DOHH2 (cell line): ENCODE results near the gene ADGRG1.
"Not testable (repeated sequence)": the region's sequence is repeated elsewhere in the genome, so short reads cannot be mapped to it uniquely, and the experiment has no call there.

Experiments
- H3F3A ChIP-seq: fragments of 200-600 bp; sonication (generic), shearing (Covaris generic); 2 replicates; pipeline ENCODE4 v1.6.0; 2016; ENCODE audit warnings: antibody characterized with exemption, mild to moderate bottlenecking; ENCODE audit not compliant: control insufficient read depth, insufficient read depth
- H3K27ac ChIP-seq: fragments of 200-600 bp; sonication (generic); 2 replicates; pipeline ENCODE4 v1.5.1; 2014; ENCODE audit warnings: low read depth, mild to moderate bottlenecking, low read length, moderate library complexity
- H3K27me3 ChIP-seq: fragments of 200-600 bp; sonication (generic); 2 replicates; pipeline ENCODE4 v1.6.1; 2014; ENCODE audit warnings: mild to moderate bottlenecking, low read length, mixed read lengths; ENCODE audit not compliant: control insufficient read depth
- H3K36me3 ChIP-seq: fragments of 200-600 bp; sonication (generic); 2 replicates; pipeline ENCODE4 v1.6.1; 2014; ENCODE audit warnings: mild to moderate bottlenecking, low read length, moderate library complexity, mixed read lengths; ENCODE audit not compliant: control insufficient read depth
- H3K4me1 ChIP-seq: fragments of 200-600 bp; sonication (generic); 2 replicates; pipeline ENCODE4 v1.6.1; 2014; ENCODE audit warnings: mild to moderate bottlenecking, low read length, mixed read lengths; ENCODE audit not compliant: control insufficient read depth
- H3K4me2 ChIP-seq: fragments of 200-600 bp; sonication (generic); 2 replicates; pipeline ENCODE4 v1.6.0; 2014; ENCODE audit warnings: mild to moderate bottlenecking, low read length, moderate library complexity
- H3K4me3 ChIP-seq: fragments of 200-600 bp; sonication (generic); 2 replicates; pipeline ENCODE4 v1.5.1; 2014; ENCODE audit warnings: mild to moderate bottlenecking, low read length, mixed read lengths
- H3K79me2 ChIP-seq: fragments of 200-600 bp; sonication (generic); 2 replicates; pipeline ENCODE4 v1.6.1; 2014; ENCODE audit warnings: mild to moderate bottlenecking, low read length, mixed read lengths; ENCODE audit not compliant: control insufficient read depth
- H3K9me2 ChIP-seq: fragments of 200-600 bp; sonication (generic); replicated peaks from 2 replicates; pipeline ENCODE4 v1.6.1; 2014; ENCODE audit warnings: mild to moderate bottlenecking, low read length, mixed read lengths; ENCODE audit not compliant: control insufficient read depth
- H3K9me3 ChIP-seq: fragments of 200-600 bp; sonication (generic); 2 replicates; pipeline ENCODE4 v1.6.1; 2014; ENCODE audit warnings: antibody characterized with exemption, low read length, mixed read lengths; ENCODE audit not compliant: control insufficient read depth, insufficient read depth
- H4K20me1 ChIP-seq: fragments of 200-600 bp; sonication (generic); 2 replicates; pipeline ENCODE4 v1.6.0; 2014; ENCODE audit warnings: low read depth, mild to moderate bottlenecking, antibody characterized with exemption, low read length, moderate library complexity; ENCODE audit not compliant: control insufficient read depth, insufficient read depth
- EZH2phosphoT487 ChIP-seq: fragments of 200-600 bp; sonication (generic); IDR thresholded peaks from 2 replicates; pipeline ENCODE4 v1.6.1; 2017; ENCODE audit warnings: borderline replicate concordance, mild to moderate bottlenecking, antibody characterized with exemption, low read length, moderate library complexity, mixed read lengths
- TF ChIP-seq, protein P1 (sequence below): fragments of 200-600 bp; sonication (generic); IDR thresholded peaks from one replicate; pipeline ENCODE4 v1.5.1; 2014; ENCODE audit warnings: antibody characterized with exemption, mild to moderate bottlenecking, low read depth, low read length; ENCODE audit not compliant: poor library complexity, severe bottlenecking

The ADGRG1 gene

DNA sequence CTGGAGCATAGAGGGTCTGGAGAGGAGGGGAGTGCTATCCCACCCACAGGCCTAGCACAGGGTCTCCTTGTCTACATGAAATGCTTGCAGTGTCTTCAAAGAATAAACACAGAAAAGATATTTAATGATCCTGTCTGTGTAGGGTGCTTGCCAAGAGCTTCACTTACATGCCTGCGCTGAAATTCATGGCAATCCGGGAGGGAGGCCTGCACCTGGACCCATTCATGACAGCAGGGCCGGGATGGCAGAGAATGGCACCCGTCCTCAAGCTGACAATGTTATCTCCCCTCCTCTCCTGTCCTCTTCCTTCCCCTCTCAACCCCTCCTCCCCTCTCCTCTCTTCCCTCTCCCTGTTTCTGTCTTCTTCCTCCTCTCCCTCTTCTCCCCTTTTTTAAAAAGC lies 41.8 kb downstream of the ADGRG1 start:
- TF ChIP-seq EZH2phosphoT487 = no peak
- TF ChIP-seq, protein P1, sequence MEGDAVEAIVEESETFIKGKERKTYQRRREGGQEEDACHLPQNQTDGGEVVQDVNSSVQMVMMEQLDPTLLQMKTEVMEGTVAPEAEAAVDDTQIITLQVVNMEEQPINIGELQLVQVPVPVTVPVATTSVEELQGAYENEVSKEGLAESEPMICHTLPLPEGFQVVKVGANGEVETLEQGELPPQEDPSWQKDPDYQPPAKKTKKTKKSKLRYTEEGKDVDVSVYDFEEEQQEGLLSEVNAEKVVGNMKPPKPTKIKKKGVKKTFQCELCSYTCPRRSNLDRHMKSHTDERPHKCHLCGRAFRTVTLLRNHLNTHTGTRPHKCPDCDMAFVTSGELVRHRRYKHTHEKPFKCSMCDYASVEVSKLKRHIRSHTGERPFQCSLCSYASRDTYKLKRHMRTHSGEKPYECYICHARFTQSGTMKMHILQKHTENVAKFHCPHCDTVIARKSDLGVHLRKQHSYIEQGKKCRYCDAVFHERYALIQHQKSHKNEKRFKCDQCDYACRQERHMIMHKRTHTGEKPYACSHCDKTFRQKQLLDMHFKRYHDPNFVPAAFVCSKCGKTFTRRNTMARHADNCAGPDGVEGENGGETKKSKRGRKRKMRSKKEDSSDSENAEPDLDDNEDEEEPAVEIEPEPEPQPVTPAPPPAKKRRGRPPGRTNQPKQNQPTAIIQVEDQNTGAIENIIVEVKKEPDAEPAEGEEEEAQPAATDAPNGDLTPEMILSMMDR = no peak
- Histone ChIP-seq H3K9me2 (no peaks in the 10 kb centered on the region), H4K20me1 (no peaks in the 10 kb centered on the region), H3K27ac (no peak overlapping the region), H3K36me3 (no peaks in the 10 kb centered on the region), H3K4me3 (no peak overlapping the region), H3K27me3 (peaks cover 17% of the 10 kb centered on the region; the same call in 1 of the 2 replicates), H3K9me3 (no peaks in the 10 kb centered on the region), H3K79me2 (no peaks in the 10 kb centered on the region), H3F3A (no peaks in the 10 kb centered on the region), H3K4me1 (no peaks in the 10 kb centered on the region), H3K4me2 (no peak overlapping the region)

DNA sequence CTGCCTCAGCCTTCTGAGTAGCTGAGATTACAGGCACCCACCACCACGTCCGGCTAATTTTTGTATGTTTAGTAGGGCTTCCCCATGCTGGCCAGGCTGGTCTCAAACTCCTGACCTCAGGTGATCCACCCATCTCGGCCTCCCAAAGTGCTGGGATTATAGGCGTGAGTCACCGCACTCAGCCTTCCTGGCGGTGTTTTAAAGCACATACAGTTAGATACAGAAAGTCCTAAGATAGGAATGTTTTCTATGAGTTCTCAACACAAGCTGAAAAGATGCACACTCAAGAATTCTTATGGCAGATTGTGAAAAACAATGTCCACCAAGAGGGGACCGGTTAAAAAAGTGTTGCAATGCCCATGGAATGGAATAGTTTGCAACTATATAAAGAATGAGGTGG lies 43.0 kb downstream of the ADGRG1 start:
- H3K4me1 ChIP-seq, H3K36me3 ChIP-seq, H3K79me2 ChIP-seq, H3K27ac ChIP-seq, H4K20me1 ChIP-seq, H3K9me2 ChIP-seq, H3F3A ChIP-seq, H3K9me3 ChIP-seq, H3K4me3 ChIP-seq, H3K4me2 ChIP-seq: not testable (repeated sequence)
- H3K27me3 ChIP-seq = peaks cover 21% of the 10 kb centered on the region

DNA sequence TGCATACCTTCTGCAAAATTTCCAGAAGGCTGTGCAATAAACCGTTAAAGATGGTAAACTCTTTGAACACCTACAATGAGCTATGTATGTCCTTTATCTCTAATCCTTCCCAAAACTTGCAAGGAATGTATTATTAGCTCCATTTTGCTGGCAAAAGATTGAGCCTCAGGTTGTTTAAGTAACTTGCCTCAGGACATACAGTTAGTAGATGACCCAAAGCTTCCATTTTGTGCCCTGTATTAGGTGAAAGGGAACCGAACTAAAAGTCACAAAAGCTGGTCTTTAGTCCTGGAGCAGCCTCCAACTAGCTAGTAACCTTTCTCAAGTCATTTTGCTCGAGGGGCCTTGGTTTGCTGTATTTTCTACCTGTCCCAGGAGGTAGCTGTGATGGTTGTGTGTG lies 44.0 kb downstream of the ADGRG1 start:
- no peak for TF ChIP-seq EZH2phosphoT487
- TF ChIP-seq, protein P1 = no peak
- no peaks in the 10 kb centered on the region for H3K79me2 ChIP-seq

DNA sequence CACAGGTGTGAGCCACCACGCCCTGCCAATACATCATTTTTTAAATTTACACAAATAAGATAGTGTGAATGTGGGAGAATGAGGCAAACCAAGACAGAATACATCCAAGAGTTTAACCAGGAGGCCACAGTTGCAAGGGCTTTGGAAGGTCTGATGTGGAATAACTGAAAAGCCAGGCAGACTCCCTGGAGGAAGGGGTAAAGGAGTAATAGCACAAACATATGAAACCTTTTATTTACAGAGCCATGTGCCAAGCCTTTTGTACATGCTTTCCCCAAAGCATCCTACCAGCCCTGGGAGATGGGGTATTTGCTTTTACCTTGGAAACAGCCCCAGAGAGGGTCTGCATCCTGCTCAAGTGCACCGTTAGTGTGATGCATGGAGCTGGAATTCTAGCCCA lies 44.4 kb downstream of the ADGRG1 start:
- Histone ChIP-seq H3F3A (no peaks in the 10 kb centered on the region), H3K27ac (no peak overlapping the region), H3K27me3 (peaks cover 23% of the 10 kb centered on the region), H3K4me1 (no peaks in the 10 kb centered on the region), H4K20me1 (no peaks in the 10 kb centered on the region), H3K9me3 (no peaks in the 10 kb centered on the region), H3K36me3 (no peaks in the 10 kb centered on the region), H3K79me2 (no peaks in the 10 kb centered on the region), H3K4me2 (no peak overlapping the region), H3K4me3 (no peak overlapping the region), H3K9me2 (no peaks in the 10 kb centered on the region)
- TF ChIP-seq, protein P1 = no peak
- no peak for TF ChIP-seq EZH2phosphoT487

More for the DNA sequence above, 44.0 kb downstream of the ADGRG1 start:
- Histone ChIP-seq H3K27me3 (peaks cover 23% of the 10 kb centered on the region), H3K4me1 (no peaks in the 10 kb centered on the region), H3F3A (no peaks in the 10 kb centered on the region), H3K4me2 (no peak overlapping the region), H3K36me3 (no peaks in the 10 kb centered on the region), H3K27ac (no peak overlapping the region), H3K4me3 (no peak overlapping the region), H3K9me3 (no peaks in the 10 kb centered on the region), H3K9me2 (no peaks in the 10 kb centered on the region), H4K20me1 (no peaks in the 10 kb centered on the region)
